HG03108 (cell line): ENCODE data around the gene PHLDB3.
"Not testable (repeated sequence)": the region's sequence is repeated elsewhere in the genome, so short reads cannot be mapped to it uniquely, and the experiment has no call there.

ENCODE experiments used
- ATAC-seq: cut with Tn5 transposase; IDR thresholded peaks from one replicate; pipeline ENCODE4 v1.9.1; 2021; ENCODE audit warnings: moderate library complexity; ENCODE audit not compliant: unreplicated experiment

PHLDB3 gene

DNA sequence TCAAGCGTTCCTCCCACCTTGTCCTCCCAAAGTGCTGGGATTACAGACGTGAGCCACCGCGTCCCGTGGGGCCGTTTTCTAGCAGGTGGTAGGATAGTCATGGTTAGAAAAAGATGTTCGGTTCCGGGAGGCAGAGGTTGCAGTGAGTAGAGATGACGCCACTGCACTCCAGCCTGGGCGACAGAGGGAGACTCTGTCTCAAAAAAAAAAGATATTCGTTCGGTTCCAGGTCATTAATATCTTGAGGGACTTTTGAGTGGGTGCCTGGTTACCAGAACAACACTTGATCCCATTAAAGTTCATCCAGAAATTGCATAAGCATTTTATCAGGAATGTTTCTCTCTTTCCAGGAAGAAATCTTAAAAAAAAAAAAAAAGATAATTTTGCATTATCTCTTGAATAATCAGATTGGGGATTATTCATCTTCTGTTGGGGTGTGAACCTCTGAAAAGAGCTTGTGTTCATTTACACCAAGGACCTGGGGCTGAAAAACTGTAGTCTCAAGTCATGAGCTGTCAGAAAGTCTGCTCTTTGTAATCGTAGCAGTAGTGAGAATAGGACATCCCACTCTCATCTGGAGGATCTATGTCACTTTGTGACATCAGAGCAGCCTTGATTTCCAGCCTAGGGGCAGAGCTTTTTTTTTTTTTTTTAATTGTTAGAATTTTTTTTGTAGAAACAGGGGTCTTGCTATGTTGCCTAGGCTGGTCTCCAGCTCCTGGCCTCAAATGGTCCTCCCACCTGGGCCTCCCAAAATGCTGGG, 23.5 kb upstream of the PHLDB3 start:
- ATAC-seq, result no peak

DNA sequence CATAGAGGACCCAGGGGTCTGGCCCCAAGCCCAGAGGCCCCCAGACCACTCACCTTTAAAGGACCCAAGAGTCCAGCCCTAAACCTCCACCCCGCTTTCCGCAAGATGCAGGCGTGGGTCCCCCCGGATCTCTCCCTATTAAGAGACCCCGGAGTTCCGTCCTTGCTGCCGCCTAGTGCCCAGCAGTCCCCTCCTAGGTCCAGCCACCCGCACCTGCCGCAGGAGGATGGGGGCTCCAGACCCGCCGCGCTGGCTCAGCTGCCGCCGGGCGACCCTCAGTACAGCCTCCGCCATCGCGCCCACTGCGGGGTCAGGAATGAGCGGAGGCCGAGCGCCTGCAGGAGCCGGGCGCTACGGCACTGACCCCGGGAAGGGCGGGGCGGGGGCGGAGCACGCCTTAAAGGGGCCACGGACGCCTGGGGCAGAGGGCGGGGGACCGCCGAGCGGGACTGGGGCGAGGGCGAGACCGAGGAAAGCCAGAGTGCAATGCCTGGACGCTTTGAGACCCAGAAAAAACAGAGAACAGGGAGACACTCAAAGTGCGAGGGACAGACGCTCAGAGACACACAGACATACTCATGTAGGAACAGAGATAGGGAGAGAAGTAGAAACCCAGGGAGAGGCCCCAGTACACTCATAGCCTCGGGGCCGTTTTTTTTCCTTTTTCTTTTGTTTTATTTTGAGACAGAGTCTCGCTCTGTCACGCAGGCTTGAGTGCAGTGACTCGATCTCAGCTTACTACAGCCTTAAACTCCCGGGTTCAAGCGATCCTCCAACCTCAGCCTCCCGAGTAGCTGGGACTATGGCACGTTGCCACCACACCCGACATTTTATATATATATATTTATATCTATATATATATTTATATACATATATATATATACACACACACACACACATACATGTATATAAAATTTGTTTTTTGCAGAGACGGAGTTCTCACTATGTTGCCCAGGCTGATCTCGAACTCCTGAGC, 22.6 kb upstream of the PHLDB3 start, which contains the start of gene ETHE1:
Gene ETHE1 (minus strand): TSS at position 318 of the 976 bp plus-strand sequence. CDS start 24 bp downstream, at position 294.
- ATAC-seq, result peak; percentile 55

DNA sequence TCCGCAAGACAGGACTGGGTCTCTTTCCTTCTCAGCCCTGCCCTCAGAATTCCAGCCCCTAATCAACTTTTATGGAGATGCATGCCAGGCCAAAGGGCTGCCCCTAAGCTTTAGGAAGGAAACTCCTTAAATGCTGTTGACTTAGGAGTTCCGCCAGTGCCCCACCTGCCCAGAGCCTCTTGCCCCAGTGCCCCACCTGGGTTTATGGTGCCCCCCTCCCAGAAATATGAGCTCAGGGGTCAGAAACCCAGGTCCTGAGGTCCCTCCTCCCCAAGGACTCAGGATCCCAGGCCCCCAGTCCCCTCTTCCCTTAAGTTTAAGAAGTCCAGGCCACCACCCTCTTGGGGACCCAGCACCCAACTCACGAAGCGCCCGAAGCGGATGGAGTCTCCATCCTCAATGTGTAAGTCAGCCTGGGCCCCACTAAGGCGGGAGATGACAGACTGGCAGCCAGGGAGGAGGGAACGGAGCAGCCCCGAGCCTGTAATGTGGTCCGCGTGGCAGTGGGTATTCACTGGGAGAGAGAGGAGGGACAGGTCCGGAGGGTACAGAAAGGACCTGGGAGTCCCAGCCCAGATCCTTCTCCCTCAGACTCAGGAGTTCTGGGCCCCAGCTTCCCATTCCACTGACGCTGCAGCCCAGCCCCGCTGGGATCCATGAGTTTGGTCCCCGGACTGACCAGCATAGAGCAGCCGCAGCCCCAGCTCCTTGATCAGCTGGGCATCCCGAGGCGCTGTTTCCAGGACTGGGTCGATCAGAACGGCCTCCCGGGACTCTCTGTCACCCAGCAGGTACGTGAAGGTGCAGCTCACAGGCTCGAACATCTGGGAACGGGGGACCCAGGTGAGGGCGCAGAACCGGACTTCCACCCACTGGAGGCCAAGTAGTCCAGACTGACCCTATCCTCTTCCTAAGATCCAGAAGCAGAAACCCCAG, 21.6 kb upstream of the PHLDB3 start:
- no peak for ATAC-seq

DNA sequence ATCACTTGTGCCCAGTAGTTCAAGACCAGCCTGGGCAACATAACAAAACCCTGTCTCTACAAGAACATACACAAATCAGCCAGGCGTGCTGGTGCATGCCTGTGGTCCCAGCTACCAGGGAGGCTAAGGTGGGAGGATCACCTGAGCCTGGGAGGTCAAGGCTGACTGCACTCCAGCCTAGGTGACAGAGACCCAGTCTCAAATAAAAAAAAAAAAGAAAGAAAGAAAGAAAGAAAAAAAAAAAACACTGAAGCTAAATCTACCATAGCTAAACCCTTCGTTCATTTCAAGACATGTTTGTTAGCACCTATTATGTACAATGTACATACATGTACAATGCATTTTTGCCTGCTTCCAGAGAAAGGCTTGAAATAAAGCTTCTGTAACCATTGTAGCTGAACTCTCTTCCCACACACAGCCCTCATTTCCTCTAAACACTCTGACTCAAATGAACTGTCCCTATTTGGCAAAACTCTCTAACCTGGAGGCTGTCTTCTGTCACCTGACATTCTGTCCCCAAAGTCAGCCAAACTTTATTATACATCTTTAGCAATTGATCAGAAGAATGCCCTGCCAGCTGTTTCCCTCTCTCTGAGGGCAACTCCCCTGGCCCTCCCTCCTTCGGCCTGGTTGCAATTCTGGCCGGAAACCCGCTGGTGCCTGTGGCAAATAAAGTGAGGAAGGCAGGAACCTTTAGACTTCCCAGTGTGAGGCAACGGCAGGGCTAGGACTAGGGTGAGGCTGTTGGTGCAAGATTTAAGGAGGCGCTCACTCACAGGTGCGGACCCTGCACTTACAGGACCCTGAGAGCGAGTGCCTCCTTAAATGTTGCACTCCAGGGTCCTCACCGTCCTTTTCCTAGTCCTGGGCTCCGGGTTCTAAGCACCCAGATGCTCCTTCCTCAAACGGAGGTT, 20.6 kb upstream of the PHLDB3 start:
- peak; percentile 48 for ATAC-seq

DNA sequence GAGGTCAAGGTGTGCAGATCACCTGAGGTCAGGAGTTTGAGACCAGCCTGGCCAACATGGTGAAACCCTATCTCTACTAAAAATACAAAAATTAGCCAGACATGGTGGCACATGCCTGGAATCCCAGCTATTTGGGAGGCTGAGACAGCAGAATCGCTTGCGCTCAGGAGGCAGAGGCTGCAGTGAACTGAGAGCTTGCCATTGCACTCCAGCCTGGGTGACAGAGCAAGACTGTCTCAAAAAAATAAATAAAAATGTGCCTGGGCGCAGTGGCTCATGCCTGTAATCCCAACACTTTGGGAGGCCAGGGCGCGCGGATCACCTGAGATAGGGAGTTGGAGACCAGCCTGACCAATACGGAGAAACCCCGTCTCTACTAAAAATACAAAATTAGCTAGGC, 19.1 kb upstream of the PHLDB3 start:
- not testable (repeated sequence) for ATAC-seq

DNA sequence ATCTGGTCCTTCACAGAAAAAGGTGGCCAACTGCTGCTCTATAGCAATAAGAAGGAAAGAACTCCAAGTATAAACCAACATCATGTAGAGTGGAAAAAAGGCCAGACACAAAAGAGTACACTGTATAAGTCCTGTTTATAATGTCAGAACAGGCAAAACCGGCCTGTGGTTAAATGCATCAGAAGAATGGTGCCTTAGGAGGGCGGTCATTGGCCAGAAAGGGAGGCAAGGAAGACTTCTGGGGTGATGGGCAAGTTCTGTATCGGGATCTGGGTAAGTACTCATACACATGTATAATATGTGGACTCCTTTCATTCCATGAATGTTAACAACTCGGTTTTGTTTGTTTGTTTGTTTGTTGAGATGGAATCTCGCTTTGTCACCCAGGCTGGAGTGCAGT, 18.4 kb upstream of the PHLDB3 start:
- no peak for ATAC-seq

DNA sequence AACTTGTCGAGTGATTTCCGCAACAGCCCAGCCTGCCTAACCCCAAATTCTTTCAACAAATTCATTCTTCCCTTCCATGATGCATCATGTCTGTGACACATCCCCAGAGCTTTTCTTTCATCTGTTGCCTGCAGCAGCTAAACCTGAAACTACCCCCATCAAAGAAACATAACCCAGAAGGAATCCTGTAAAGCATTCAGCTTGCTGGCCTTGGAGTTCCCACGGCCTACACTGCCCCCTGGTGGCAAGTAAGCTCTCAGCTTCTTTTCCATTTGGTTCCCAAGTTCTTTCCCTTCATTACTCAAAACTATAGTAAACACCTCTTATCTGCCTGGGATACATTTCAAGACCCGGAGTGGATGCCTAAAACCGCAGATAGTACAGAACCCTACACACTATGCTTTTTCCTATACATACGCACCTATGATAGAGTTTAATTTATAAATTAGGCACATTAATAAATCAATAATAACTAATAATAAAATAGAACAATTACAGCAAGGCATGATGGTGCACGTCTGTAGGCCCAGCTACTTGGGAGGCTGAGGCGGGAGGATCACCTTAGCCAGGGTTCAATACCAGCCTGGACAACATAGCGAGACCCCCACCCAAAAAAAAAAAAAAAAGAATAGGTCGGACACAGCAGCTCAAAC, 15.0 kb upstream of the PHLDB3 start:
- no peak for ATAC-seq

DNA sequence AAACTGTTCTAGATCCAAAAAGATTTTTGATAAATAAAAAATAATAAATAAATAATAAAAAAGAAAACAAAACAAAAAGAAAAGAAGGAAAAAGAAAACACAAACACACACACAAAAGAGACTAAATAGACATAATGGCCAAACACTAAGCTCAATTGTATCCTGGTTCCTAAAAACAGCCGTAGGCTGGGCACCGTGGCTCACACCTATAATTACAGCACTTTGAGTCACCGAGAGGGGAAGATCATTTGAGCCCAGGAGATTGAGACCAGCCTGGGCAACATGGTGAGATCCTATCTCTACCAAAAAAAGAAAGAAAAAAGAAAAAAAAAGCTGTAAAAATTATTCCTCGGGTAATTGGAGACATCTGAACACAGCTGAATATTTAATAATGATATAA, 13.5 kb upstream of the PHLDB3 start:
- no peak for ATAC-seq

DNA sequence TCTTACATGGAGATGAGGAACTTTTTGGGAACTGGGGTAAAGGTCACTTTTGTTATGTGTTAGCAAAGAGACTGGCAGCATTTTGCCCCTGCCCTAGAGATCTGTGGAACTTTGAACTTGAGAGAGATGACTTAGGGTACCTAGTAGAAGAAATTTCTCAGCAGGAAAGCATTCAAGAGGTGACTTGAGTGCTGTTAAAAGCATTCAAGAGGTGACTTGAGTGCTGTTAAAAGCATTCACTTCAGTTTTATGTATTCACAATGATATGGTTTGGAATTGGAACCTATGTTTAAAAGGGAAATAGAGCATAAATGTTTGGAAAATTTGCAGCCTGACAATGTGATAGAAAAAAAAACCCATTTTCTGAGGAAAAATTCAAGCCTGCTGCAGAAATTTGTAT, 7.9 kb upstream of the PHLDB3 start:
- not testable (repeated sequence) for ATAC-seq

DNA sequence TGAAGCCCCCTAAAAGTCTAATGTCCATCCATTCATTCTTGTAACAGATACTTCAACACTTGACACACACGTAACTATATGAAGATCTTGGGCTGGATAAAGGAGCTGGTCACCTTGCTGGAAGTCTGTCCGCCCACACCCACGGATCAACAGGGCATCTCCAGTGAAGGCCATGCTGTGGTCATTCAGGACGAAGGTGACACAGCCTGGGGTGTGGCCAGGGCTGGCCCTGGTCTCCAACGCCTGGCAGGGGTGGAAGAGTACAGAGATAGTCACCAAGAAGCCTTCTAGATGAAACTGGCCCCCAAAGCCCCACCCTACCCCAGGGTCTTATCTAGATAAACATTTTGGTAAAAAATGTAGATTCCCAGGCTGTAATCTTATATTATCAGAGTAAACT, 6.8 kb upstream of the PHLDB3 start:
- no peak for ATAC-seq

DNA sequence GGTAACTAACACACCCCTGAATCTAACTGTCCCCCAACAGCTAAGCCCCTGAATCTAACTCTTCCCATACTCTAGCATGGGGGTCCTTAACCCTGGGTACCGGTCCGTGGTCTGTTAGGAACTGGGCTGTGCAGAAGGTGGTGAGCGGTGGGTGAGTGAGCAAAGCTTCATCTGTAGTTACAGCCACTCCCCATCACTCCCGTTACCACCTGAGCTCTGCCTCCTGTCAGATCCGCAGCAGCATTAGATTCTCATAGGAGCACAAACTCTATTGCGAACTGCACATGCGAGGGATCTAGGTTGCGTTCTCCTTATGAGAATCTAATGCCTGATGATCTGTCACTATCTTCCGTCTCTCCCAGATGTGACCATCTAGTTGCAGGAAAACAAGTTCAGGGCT, 6.2 kb upstream of the PHLDB3 start:
- no peak for ATAC-seq

DNA sequence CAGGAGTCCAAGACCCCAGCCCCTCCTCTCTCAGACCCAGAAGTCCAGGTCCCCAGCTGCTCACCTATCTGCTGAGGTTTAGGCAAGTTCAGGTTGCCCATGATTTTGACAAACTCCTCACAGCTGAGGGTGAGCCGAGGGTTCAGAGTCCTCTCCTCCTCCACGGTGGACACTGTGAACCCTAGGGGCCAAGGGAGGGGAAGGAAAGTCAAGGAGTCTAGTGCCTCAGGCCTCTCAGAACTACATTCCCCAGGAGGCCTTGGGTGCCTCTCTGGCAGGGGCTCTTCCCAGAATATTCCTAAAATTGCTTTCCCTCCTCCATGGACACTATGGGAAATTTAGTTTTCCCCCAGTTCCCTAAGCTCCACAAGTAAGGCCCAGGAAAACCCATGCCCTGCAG, 3.3 kb upstream of the PHLDB3 start:
- ATAC-seq, result no peak

DNA sequence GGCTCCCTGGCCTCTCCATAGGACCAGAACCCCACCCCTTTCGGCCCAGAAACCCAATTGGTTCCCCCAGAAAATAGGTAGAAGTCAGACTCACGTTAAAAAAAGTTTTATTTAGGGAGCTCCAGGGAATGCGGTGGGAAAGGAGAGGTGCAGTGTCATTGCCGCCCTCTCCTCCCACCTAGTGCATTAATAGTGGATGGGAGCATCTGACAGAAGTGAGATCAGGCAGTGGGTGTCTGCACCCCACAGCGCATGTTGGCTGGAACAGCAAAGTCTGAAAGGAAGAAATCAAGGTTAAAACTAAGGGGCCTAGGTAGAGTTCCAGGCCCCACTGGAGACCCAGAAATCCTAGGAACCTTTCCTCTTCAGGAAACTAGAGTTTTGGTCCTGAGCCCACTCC, 2.1 kb upstream of the PHLDB3 start:
- ATAC-seq, result no peak

DNA sequence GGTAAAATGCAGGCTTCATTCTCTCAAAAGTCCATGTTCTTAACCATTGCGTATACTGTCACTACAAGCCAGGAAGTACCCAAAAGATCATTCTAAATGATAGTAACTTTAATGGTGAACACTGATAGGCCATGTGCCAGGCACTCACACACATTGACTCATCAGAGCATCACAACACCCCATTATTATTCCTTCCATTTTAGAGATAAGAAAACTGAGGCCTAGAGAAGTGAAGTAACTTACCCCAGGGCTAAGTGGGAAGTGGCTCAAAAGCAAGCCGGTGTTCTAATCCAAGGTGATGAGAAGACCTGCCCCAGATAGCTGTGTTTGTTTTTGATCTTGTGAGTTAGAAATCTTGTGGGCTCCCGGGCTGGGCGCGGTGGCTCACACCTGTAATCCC, 1.4 kb upstream of the PHLDB3 start:
- ATAC-seq, result no peak

DNA sequence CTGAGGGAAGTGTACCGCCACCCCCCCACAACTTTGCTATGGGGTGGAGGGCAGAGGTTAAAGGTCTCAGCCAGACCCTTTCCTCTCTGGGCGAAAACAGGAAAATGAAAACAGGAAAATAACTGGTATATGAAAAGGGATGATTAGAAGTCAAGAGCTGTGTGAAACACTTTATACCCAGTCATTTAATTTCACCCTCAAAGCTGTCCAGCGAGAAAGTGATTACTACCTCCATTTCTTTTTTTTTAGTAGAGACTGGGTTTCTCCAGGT, 575 bp upstream of the PHLDB3 start:
- ATAC-seq, result no peak

DNA sequence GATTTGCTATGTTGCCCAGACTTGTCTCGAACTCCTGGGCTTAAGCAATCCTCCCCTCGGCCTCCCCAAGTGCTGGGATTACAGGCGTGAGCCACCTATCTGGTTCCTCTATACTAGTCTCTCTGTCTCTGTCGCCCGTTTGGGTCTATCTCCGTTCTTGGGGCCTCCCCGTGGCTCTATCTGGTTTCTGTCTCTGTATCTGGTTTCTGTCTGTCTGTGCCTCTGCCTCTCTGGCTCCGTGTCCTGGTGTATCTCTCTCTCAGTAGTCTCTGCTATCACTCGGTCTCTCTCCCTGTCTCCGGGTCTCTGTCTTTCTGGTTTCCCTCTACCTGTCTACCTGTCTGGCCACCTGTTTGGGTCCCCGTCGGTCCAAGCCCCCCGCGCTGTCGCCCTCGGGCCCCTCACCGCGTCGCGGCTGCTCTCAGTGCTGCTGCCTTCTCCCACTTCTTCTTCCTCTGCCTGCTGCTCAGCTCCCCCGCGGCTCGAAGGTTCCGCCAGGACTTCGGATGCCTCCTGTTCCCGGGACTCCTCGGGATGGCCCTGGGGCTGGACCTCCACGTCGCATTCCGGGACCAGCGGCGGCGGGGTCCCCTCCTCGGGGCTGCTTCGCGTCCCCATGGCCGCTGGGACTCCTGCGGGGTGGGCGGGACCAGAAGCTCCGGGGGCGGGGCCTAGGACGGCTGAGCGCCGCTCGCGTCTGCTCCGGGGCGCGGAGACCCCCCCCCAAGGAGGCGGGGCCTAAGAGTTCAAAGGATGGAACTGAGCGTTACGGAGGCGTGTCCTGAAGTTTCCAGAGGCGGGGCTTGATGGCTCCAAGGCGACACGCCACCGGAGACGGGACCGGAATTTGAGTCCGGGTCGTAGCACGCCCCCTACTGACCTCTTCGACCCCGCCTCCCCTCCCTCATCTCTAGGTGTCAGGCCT, 783 bp downstream of the PHLDB3 start:
- ATAC-seq, result peak; percentile 83

DNA sequence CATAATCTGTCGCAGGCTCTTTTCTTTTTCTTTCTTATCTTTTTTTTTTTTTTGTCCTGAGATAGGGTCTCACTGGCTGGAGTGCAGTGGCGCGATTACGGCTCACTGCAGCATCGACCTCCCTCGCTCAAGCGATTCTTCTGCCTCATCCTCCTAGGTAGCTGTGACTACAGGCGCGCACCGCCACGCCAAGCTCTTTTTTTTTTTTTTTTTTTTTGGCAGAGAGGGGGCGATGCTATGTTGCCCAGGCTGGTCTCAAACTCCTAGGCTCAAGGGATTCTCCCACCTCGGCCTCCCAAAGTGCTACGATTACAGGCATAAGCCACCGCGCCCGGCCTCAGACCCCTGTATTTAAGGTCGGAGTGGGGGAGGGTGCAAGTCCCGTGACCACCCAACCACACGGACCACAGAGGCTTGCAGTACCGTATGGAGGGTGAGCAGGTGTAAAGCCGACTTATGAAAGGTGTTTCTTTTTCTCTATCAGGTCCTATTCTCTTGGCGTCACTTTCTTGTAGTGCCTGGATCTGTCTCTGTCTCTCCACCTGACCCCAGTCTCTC, 2.0 kb downstream of the PHLDB3 start:
- ATAC-seq, result no peak
